DLD1 (cell line): ENCODE measurements around the gene MTHFD2L.

Experiments used
- in situ Hi-C: cut with HindIII; loops from 2 replicates; pipeline ENCODE4 v1.10.0; 2017; ENCODE audit warnings: low sequenced_read_pairs

Gene MTHFD2L

GRCh38 chr4:74157561-74158465, at the start of gene MTHFD2L:
TSS of gene MTHFD2L (plus strand) at chr4:74158118. CDS start at chr4:74158139, 21 bp downstream.
- in situ Hi-C loops: no loop called here

DNA sequence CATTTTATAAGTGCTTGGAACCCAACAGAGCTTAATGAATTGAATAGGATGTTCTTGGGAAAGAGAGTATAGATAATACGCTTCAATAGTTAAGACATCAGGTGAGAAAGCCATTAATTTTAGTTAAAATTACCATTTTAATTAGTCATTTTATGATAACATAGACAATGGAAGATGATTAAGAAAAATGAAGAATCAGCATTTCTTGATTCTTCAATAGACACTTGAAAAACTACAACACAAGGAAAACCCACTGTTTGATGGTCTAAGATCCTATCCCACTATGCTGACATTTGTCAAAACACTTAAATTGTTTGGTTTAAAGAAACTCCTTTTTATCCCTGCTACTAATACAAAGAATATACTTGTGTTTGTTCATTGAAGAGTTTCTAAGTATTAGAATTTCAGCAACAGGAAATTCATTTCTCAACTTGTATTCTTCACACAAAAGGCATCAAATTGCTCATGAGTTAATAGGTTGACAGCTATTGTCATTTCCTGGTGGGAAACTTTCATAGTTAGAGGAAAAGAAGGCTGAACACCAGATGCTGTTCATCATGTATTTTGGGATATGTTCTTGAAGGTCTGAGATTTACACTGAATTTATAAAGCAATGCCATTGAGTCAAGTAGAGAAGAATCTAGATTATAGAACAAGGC, 49.3 kb upstream of the MTHFD2L start:
- in situ Hi-C loops: no loop called here

DNA sequence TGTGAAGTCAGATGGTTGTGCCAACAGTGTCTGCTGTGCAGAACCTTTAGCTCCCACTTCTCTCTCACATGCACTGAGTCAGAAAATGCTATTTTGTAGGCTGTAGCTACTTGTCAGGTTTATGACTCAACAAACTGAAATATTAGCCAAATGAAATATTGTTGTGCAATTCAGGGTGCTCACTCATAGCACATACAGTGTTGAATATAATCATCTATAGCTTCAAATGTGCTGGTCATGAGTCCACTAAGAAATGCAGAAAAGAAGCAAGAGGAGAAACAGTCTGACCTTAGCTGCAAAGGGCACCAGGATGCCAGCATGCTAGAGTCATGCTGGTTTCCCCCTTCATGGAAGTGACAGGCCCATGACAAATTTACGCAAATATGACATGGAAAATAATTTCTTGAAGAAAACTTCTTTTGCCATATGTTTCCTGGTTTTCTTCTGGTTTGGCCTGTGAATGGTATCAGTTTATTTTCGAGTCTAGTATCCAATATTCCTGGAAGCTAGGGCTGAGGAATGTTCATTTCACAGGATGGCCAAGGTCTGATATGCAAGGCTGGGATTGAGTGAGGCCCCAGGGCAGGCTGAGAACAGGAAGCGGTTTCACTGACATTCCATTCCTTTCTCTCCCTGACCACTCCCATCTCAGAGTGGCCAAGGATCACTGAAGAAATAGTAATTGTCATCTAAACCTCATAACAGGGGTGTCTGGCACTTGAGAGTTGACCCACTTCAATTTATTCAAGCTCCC, 48.6 kb upstream of the MTHFD2L start:
- in situ Hi-C loops: no loop called here

- in situ Hi-C loops: no loop called here
Observed at GRCh38 chr4:74109870-74110605, 47.9 kb upstream of the MTHFD2L start.

DNA sequence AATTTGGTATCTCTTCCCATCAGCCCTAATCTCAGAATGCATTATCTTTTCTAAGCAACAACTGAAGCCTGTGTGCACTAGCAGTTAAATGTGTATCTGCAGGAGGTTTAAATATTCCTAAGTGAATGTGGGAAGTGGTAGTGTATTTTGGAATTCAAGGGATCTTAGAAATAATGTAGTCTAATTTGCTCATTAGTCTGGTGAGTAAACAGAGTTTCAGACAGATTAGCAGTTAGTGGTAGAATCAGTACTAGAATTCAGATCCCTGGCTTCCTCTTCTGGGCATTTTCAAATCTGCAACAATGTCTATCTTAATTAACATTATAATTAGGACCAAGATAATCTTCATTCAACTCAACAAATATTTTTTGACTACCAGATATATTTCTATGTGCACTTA, 47.2 kb upstream of the MTHFD2L start:
- in situ Hi-C loops: no loop called here

- in situ Hi-C loops: no loop called here
Observed at GRCh38 chr4:74111306-74111975, 46.5 kb upstream of the MTHFD2L start.

DNA sequence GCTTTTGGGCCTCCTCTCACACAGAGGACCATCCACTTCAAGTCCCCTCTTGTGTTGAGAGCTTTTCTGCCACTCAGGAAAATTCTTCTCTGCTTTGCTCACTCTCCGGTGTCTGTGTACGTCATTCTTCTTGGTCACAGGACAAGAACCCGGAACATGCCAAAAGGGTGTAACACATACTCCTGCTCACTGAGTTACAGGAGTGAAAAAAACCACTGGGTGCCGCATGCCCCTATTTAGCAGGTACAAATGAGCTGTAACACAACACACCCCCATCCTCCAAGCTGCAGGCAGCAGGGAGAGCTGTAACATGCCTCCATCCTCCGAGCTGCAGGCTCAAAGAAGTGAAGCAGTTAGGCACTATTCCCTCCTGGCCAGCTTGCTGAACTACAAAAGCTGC, 45.9 kb upstream of the MTHFD2L start:
- in situ Hi-C loops: no loop called here

DNA sequence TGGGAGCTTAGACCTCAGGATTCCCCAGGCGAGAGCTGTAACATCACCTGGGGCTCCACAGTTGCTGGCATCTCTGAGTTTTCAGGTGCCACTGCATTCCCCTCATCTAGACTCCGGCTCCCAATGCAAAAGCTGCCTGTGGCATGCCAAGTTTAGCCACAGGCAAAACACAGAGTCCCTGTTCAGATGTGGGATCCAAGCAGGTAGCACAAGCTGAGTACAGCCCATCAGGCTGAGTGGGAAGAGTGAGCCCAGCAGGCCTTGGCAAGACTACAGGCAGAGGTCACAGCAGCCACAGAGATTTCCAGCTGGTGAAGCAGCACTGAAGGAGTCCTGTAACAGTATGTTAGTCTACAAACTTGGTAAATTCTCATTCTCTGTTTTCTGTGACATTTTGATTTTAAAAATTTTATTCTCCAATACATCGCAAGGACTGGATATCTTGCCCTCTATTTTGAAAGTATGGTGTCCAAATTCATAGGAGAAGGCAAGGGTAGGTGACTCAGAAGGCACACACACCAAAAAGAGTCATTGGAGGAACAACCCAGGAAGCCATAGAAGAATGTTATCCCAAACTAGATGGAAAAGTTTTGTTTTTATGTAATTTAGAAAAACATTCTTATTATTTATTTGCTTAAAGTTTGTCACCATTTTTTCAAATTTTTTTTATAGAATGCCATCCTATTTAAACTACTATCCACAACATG, 45.4 kb upstream of the MTHFD2L start:
- in situ Hi-C loops: no loop called here

- in situ Hi-C loops: no loop called here
Observed at GRCh38 chr4:74114234-74114633, 43.7 kb upstream of the MTHFD2L start.

DNA sequence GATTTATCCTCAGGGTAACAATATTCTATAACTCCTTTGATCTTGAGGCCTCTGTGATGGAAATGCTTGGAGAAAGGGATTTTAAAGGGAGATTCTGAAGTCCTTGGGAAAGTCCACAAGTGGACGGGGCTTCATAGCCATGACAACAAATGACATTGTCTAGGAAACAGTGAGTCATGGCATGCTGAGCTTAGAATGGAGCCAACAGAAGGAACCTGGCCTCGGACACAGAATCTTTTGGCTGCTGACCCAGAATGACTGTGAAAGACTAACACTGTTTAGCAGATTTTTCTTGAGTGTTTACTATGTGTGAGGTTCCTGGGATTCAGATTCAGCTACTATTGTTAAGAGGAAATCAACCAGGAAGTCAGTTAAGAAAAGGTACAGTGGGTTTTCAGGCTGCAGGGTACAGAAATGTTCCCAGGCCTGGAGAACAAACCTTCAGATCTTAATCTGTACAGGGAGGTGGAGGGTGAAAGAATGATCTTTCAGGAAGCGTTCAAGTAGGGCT, 40.8 kb upstream of the MTHFD2L start:
- in situ Hi-C loops: no loop called here

DNA sequence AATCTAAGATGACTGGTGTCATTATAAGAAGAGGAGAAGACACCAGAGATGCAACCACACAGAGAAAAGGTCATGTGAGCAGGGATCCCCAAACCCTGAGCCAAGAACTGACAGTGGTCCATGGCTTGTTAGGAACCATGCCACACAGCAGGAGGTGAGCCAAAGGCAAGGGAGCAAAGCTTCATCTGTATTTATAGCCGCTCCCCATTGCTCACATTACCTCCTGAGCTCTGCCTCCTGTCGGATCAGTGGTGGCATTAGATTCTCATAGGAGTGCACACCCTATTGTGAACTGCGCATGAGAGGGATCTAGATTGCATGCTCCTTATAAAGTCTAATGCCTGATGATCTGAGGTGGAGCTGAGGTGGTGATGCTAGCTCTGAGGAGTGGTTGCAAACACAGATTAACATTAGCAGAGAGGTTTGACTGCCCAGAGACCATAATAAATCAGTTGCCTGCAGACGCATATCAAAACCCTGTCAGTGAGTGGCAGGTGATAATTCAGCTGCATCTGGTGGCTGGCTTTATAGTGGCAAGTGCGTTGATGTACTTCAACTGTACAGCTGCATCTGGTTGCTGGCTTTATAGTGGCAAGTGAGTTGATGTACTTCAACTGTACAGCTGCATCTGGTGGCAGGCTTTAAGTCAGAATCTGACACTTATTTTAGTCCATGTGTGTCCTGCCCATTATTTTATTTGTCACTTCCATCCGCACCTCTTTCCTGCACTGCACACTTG, 39.1 kb upstream of the MTHFD2L start:
- in situ Hi-C loops: no loop called here

DNA sequence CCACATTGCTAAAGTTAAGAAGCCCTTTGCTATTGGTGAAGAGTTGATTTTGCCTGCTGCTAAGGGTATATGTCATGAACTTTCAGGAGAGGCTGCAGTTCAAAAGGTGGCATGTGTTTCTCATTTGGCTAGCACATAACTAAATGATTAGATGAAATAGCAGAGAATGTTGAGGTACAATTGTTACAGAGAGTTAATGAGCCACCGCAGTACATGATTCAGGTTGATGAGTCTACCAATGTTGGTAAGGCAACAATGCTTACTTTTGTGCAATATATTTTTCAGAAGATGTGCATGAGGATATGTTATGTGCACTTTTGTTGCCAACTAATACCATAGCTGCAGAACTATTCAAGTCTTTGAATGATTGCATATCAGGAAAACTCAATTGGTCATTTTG, 37.8 kb upstream of the MTHFD2L start:
- in situ Hi-C loops: no loop called here

GRCh38 chr4:74121643-74122579, 36.0 kb upstream of the MTHFD2L start:
- in situ Hi-C loops: no loop called here

GRCh38 chr4:74123065-74123728, 34.7 kb upstream of the MTHFD2L start:
- in situ Hi-C loops: no loop called here

- in situ Hi-C loops: loop anchor here (25.0 kb wide), 1 partner anchor 438 kb away; no protein-coding TSS in a partner anchor
Observed at GRCh38 chr4:74125029-74125428, 32.9 kb upstream of the MTHFD2L start.

DNA sequence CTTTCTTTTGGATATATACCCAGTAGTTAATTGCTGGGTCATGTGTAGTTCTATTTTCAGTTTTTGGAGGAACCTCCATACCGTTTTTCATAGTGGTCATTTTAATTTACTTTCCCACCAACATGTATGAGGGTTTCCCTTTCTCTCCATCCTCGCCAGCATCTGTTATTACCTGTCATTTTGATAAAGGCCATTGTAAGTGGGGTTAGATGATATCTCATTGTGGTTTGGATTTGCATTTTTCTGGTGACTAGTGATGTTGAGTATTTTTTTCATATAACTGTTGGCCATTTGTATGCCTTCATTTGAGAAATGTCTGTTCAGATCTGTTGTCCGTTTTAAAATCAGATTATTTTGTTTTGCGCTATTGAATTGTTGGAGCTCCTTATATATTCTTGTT, 30.2 kb upstream of the MTHFD2L start:
- in situ Hi-C loops: loop anchor here (25.0 kb wide), 1 partner anchor 440 kb away; no protein-coding TSS in a partner anchor

DNA sequence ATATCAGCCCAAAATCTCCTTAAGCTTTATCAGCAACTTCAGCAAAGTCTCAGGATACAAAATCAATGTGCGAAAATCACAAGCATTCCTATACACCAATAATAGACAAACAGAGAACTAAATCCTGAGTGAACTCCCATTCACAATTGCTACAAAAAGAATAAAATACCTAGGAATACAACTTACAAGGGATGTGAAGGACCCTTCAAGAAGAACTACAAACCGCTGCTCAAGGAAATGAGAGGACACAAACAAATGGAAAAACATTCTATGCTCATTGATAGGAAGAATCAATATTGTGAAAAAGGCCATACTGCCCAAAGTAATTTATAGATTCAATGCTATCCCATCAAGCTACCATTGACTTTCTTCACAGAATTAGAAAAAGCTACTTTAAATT, 27.1 kb upstream of the MTHFD2L start:
- in situ Hi-C loops: loop anchor here (25.0 kb wide), 1 partner anchor 444 kb away; no protein-coding TSS in a partner anchor
